Superior temporal gyrus (tissue), 1 donor: ENCODE data around the gene F12.

Source experiments
- DNase-seq: peaks from one replicate; pipeline ENCODE4 v3.0.0-alpha.2; 2016; ENCODE audit errors: extremely low spot score

The F12 gene

GRCh38 chr5:177446200-177447065, 37.1 kb upstream of the F12 start, which contains the start of gene PRR7:
Gene PRR7, plus strand, starts transcription at chr5:177446814. Its CDS starts 8,254 bp downstream, at chr5:177455068.
- DNase-seq, result peak; percentile 76

GRCh38 chr5:177445917-177446199, 36.5 kb upstream of the F12 start:
- DNase-seq, result peak; percentile 22

DNA sequence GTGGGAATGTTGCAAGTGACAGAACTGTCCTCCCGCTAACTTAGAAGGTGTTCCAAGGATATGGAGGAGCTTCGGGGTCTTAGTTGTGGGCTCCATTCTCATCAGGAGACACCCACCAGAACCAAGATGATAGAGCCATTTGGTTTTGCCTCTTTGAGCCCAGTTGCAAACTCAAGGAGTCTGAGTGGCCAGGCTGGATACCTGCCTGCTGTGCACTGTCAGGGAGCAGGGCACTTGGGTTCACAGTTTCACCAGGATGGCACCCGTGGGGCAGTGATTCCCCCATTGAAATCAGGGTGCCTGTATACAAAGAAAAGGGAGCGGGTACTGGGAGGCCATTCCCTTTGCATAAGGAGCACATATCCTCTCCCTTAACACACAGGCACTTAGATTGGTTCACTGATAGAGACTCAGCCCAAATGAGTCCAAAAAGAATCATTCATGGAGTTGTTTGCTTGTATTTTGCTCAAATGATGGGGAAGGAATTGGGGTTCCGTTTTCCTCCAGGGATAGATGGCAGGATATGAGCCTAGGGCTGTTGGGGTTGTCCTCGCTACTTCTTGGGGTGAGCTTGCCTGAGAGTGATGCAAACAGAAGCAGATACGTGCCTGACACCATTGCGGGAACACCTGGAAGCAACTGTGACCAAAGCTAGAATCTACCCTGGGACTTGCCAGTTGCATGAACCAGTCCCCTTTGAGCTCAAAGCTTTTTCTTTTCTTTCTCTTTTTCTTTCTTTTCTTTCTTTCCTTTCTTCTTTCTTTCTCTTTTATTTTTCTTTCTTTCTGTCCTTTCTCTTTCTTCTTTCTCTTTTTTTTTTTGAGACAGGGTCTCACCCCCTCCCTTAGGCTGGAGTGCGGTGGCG, 35.9 kb upstream of the F12 start:
- no peak for DNase-seq

GRCh38 chr5:177444106-177445051, 35.0 kb upstream of the F12 start:
- no peak for DNase-seq

- DNase-seq, result no peak
These were observed 34.0 kb upstream of the F12 start for GRCh38 chr5:177443144-177443983.

DNA sequence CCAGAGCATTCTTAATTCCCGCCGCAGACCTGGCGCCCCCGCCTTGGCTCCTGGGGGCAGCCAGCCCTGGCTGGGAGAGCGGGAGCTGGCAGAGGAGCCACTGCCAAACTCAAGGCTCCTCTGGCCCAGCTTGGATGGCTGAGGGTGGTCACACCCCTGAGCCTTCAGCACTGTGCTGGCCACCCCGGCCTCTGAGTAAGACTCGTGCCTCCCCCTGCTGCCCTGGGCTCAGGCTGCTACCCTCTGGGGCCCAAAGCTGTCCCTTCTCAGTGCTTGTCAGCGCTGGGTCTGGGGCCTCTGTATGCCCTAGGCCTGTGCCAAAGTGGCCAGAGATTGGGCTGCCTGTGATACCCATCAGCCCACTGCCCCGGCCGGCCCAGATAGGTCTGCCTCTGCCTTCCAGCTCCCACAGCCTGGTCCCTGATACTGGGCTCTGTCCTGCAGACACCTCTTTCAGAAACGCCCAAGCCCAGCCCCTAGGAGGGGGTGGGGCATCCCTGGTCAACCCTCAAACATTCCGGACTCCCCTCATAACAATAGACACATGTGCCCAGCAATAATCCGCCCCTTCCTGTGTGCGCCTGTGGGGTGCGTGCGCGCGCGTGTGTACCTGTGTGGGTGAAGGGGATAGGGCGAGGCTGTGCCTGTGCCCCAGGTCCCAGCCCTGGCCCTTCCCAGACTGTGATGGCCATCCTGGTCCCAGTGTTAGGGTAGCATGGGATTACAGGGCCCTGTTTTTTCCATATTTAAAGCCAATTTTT, 32.9 kb upstream of the F12 start:
- no peak for DNase-seq

DNA sequence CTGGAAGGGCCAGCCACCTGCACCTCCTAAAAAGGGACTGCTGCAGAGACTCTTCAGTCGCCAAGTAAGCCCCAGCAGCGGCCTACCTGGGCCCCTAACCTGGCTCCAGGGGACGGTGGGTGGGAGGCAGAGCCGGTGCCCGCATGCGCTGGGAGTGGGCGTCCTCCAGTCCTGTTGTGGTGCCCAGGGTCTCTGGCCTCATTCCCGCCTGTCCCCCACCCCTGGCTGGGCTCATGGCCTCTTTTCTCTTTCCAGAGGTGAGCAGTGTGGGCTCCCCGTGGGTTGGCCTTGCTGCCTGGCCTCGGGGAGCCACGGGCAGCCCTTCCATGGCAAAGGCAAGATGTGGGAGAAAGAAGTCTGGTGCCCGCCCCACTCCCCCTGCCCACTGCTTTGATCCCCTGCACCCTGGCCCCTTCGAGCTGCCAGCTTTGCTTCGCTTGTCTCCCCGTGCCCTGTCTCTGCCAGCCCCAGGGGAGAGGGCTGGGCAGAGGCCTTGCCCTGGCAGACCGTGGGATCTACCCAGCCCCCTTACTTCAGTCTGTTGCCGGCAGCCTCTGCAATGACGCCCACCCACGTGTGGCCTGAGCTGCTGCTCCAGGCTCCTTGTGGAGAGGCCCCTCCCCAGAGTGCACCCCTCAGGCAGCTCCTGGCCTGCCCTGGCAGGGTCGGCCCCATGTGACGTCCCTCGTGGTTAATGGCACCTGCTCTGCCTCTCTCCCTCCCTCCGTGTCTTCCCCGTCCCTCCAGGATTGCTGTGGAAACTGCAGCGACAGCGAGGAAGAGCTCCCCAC, 31.8 kb upstream of the F12 start:
- no peak for DNase-seq

GRCh38 chr5:177440211-177440989, 31.0 kb upstream of the F12 start:
- no peak for DNase-seq

DNA sequence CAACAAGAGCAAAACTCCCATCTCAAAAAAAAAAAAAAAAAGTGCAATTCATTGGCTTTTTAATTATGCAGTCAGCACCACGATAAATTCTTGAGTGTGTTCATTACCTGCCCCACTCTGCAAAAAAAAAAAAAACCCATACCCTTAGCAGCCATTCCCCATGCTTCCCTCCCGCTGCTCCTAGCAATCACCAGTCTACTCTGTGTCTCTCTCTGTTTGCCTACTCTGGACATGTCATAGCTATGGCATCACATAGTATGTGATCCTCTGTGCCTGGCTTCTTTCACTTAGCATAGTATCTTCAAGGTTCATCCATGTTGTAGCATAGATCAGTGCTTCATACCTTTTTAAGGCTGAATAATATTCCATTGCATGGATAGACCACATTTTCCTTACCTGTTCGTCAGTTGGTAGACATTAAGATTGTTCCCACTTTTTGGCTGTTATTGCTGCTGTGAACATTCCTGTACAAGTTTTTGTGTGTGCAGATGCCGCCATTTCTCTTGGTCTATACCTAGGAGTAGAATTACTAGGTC, 30.2 kb upstream of the F12 start:
- DNase-seq, result no peak

- no peak for DNase-seq
These were observed 29.1 kb upstream of the F12 start for GRCh38 chr5:177438468-177438867.

GRCh38 chr5:177437623-177438022, 28.3 kb upstream of the F12 start:
- no peak for DNase-seq

DNA sequence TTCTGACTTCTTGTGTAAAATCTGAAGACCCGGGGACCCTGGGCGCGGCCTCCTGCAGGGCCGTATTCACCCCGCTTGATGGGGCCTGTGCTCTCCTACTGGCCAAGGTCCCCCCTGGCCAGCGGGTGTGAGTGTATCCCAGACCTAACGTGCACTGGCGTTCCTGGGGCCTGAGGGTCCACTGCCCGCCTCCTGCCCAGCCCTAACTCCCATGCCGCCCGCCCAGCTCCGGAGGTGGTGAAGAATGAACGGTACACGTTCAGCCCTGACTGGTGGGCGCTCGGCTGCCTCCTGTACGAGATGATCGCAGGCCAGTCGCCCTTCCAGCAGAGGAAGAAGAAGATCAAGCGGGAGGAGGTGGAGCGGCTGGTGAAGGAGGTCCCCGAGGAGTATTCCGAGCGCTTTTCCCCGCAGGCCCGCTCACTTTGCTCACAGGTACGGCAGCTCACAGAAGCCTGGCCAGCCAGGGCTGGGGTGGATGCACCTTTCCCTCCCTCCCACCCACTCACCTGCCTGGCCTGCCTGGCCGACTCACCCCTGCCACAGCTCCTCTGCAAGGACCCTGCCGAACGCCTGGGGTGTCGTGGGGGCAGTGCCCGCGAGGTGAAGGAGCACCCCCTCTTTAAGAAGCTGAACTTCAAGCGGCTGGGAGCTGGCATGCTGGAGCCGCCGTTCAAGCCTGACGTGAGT, 26.6 kb upstream of the F12 start:
- DNase-seq, result no peak

DNA sequence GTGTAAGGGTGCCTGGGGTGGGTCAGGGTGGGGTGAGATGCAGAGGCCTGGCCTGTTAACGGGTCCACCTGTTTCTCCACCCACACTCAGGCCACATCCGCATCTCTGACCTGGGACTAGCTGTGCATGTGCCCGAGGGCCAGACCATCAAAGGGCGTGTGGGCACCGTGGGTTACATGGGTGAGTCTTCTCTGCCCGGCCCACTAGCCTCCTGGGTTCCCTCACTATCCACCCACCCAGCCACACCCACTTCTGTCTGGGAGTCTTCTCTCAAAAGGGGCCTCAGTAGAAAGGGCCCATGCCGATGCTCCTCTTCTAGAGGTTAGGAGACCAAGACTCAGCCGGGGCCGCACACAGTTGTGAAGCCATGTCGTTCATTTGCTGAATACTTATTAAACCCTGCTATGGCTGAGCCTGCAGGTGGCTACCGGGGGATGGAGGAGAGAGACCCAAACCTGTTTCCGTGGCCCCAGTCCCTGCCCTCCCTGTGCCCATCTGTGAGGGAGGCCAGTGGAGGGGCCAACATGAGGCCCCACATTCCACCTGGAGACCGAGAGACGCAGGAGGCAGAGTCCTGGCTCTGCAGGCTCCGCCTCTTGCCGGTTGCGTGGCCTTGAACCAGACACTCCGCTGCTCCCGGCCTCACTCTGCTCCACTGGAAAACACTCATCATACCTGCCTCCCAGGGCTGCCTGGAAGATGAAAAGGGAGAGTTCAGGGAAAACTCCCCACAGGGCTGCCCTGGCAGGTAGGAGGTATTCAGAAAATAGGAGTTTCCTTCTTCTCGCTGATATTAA, 25.8 kb upstream of the F12 start:
- no peak for DNase-seq

DNA sequence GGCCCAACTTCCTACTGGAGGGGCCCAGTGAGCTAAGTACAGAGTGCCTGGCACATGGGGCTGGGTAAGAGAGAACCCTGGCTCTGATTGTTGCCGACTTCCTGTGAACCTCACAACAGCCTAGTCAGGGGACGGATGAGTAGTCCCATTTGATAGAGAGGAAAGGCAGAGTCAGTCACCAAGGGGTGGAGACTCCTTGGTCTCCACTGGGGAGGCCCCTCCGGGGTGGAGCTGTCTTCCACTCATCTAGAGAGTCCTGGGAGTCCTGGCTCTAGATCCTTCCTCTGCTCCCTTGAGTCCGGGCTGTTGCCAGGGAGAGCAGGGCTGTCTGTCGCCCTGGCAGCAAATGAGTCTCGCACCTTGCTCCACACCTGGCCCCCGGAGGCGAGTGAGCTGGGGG, 25.1 kb upstream of the F12 start:
- DNase-seq, result no peak

DNA sequence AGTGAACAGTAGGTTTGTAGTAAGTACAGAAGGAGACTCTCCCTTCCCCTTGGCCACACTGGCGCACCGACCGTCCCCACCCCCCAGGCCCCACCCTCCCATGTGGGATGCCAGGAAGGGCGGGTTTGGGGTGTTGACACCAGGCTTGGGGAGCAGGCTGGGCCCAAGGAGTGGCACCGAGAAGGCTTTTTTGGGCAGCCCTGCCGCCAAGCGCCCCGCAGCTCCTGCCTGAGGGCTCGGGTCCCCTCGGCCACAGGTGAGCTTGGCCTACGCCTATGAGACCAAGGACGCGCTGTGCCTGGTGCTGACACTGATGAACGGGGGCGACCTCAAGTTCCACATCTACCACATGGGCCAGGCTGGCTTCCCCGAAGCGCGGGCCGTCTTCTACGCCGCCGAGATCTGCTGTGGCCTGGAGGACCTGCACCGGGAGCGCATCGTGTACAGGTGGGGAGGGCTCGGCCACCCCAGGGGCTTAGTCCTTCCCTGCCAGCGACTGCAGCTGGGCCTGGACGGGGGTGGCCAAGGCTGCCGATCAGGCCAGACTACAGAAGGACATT, 24.4 kb upstream of the F12 start:
- DNase-seq, result no peak

DNA sequence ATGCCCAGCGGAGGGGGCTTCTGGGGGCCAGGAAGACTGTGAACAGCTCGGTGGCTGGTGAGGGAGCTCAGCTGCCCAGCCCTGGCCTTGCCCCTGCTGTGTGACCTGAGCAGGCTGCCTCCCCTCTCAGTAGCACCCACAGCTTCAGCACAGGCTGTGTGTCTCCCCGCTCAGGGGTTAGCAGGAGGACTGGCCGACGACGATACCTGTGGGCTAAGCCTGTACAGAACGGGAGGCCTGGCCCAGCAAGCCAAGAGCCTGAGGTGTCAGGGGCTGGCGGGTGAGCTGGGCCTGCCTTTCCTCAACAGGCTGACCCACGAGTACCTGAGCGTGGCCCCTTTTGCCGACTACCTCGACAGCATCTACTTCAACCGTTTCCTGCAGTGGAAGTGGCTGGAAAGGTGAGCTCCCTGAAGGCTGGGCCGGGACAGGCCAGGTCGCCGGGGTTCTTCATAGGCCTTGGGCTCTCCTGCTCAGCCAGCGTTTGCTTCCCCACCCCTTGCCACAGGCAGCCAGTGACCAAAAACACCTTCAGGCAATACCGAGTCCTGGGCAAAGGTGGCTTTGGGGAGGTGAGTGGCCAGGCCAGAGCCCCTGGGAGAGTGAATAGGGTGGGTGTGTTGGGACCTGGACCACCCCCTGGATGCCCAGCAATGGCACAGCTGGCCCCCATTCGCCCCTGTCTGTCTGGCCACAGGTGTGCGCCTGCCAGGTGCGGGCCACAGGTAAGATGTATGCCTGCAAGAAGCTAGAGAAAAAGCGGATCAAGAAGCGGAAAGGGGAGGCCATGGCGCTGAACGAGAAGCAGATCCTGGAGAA, 23.7 kb upstream of the F12 start:
- DNase-seq, result no peak
